Esophagus squamous epithelium (tissue), 4 donors: Measurements from ENCODE around the gene MBP.

Source experiments
- CTCF ChIP-seq, 6 experiments: fragments of 450-650 bp in 4 of 6; fragments of 200-600 bp in 2 of 6; sonication (generic) in 2 of 6; IDR thresholded peaks; one replicate each; pipeline ENCODE4 v1.5.1; 2016 to 2019; ENCODE audit warnings: antibody characterized with exemption in 6 of 6, mild to moderate bottlenecking in 4 of 6, moderate library complexity in 4 of 6
- POLR2A ChIP-seq, 4 donors: fragments of 450-650 bp; IDR thresholded peaks; one replicate each; pipeline ENCODE4 v1.6.1; 2017; ENCODE audit warnings: antibody characterized with exemption in 4 of 4, mild to moderate bottlenecking in 4 of 4, moderate library complexity in 3 of 4

GRCh38 chr18:77093586-77093985, 39.0 kb downstream of the MBP start:
- TF ChIP-seq CTCF (IDR thresholded peaks at IDR 0.05) (no peak), POLR2A (IDR thresholded peaks at IDR 0.05) (no peak)
